B cell (primary cell): ENCODE measurements around the gene ATP5F1B. TPM values are rescaled to one million over a fixed set of nuclear protein-coding genes. Genes with fewer than 3 reads are reported as not detected.

ENCODE experiments used
- ATAC-seq: fragments of 200-7000 bp; cut with Tn5 transposase; one replicate; pipeline ENCODE4 v1.10.0; 2021; ENCODE audit warnings: low read depth, mild to moderate bottlenecking, moderate number of reproducible peaks, moderate library complexity
- CTCF ChIA-PET: fragments of 350-600 bp; sonication (Branson Sonifier 250); formaldehyde crosslinking; loops from one replicate; lab custom pipeline; 2021; ENCODE audit warnings: antibody characterized with exemption, inconsistent platforms; lab: Charles Lee
- POLR2A ChIA-PET: fragments of 350-600 bp; sonication (Branson Sonifier 250); formaldehyde crosslinking; loops from one replicate; lab custom pipeline; 2021; ENCODE audit warnings: antibody characterized with exemption; lab: Charles Lee
- DNase-seq: peaks from one replicate; pipeline ENCODE4 v3.0.0; 2013
- H2AFZ ChIP-seq: 2 replicates; pipeline ENCODE4 v1.6.1; 2012; ENCODE audit warnings: mild to moderate bottlenecking, low read depth, low read length; ENCODE audit not compliant: insufficient read depth, poor library complexity, severe bottlenecking
- H3K27ac ChIP-seq, 2 donors: 1 replicate in 1 of 2; 2 replicates in 1 of 2; pipeline ENCODE4 v1.5.1; 2012 to 2013; ENCODE audit warnings: low read length in 2 of 2, mild to moderate bottlenecking in 2 of 2, moderate library complexity in 1 of 2
- H3K27me3 ChIP-seq, 4 experiments: fragments of 200-600 bp in 1 of 4; sonication (generic) in 1 of 4; replicated peaks in 1 of 4; 1 replicate in 2 of 4; 2 replicates in 2 of 4; pipeline versions ENCODE4 v1.6.1 to v1.7.0; 2013 to 2016; ENCODE audit warnings: low read length in 3 of 4, mild to moderate bottlenecking in 2 of 4, mixed read lengths in 1 of 4, moderate library complexity in 1 of 4; ENCODE audit not compliant: insufficient read depth in 4 of 4, control insufficient read depth in 3 of 4; ENCODE audit errors: control extremely low read depth in 1 of 4
- H3K36me3 ChIP-seq, 2 experiments: replicated peaks in 1 of 2; 1 replicate in 1 of 2; 2 replicates in 1 of 2; pipeline versions ENCODE4 v1.6.1 to v1.7.1; 2013; ENCODE audit warnings: low read length in 1 of 2; ENCODE audit not compliant: insufficient read depth in 2 of 2, control insufficient read depth in 1 of 2; ENCODE audit errors: control extremely low read depth in 1 of 2, extremely low read depth in 1 of 2
- H3K4me1 ChIP-seq, 2 donors: fragments of 200-600 bp in 1 of 2; sonication (generic) in 1 of 2; 1 replicate in 1 of 2; 2 replicates in 1 of 2; pipeline versions ENCODE4 v1.5.1 to v1.6.1; 2013 to 2017; ENCODE audit warnings: low read length in 2 of 2; ENCODE audit not compliant: control insufficient read depth in 2 of 2, insufficient read depth in 2 of 2
- H3K4me2 ChIP-seq: replicated peaks from 2 replicates; pipeline ENCODE3; 2012; ENCODE audit warnings: mild to moderate bottlenecking, low read depth, low read length; ENCODE audit not compliant: poor library complexity, severe bottlenecking
- H3K4me3 ChIP-seq, 5 experiments: fragments of 200-600 bp in 1 of 5; sonication (generic) in 1 of 5; 1 replicate in 3 of 5; 2 replicates in 2 of 5; pipeline versions ENCODE4 v1.5.1 to v1.7.0; 2011 to 2016; ENCODE audit warnings: low read length in 4 of 5, mild to moderate bottlenecking in 4 of 5, low read depth in 2 of 5, control low read depth in 1 of 5, moderate library complexity in 1 of 5; ENCODE audit not compliant: insufficient read depth in 1 of 5; ENCODE audit errors: control extremely low read depth in 1 of 5, extremely low read depth in 1 of 5
- H3K79me2 ChIP-seq: fragments of 200-600 bp; sonication (generic); one replicate; pipeline ENCODE4 v1.6.0; 2016; ENCODE audit warnings: low read length; ENCODE audit not compliant: control insufficient read depth, insufficient read depth
- H3K9ac ChIP-seq: fragments of 200-600 bp; sonication (generic); 2 replicates; pipeline ENCODE4 v1.6.1; 2017; ENCODE audit warnings: mild to moderate bottlenecking, low read length, moderate library complexity
- H3K9me3 ChIP-seq, 3 donors: one replicate each; pipeline versions ENCODE4 v1.6.1 to v1.7.1; 2013; ENCODE audit warnings: low read length in 2 of 3; ENCODE audit not compliant: control insufficient read depth in 2 of 3, insufficient read depth in 1 of 3; ENCODE audit errors: control extremely low read depth in 1 of 3
- H4K20me1 ChIP-seq: 2 replicates; pipeline ENCODE4 v1.6.0; 2012; ENCODE audit warnings: mild to moderate bottlenecking, low read length; ENCODE audit not compliant: insufficient read depth, control insufficient read depth, poor library complexity, severe bottlenecking
- H3K27ac Mint-ChIP-seq: one replicate; pipeline ENCODE4 v1.8.0; 2021; ENCODE audit warnings: mixed read lengths
- H3K27me3 Mint-ChIP-seq: one replicate; pipeline ENCODE4 v1.8.0; 2021; ENCODE audit warnings: mixed read lengths
- H3K4me1 Mint-ChIP-seq: one replicate; pipeline ENCODE4 v1.8.0; 2021; ENCODE audit warnings: mixed read lengths
- H3K4me3 Mint-ChIP-seq: one replicate; pipeline ENCODE4 v1.8.0; 2021; ENCODE audit warnings: mixed read lengths
- H3K9me3 Mint-ChIP-seq: one replicate; pipeline ENCODE4 v1.8.0; 2022; ENCODE audit warnings: mixed read lengths; ENCODE audit not compliant: insufficient read depth
- EZH2 ChIP-seq: IDR thresholded peaks from 2 replicates; pipeline ENCODE4 v1.6.1; 2012; ENCODE audit warnings: borderline replicate concordance, low read depth, mild to moderate bottlenecking, moderate library complexity, low read length; ENCODE audit not compliant: insufficient read depth, poor library complexity, severe bottlenecking
- WGBS: methylation state at CpG from one replicate; pipeline ENCODE4 v1.1.5; 2013; ENCODE audit warnings: missing lambda C conversion rate; ENCODE audit not compliant: insufficient coverage; 5-methylcytosine and 5-hydroxymethylcytosine counted together
- intact Hi-C: fragments of 100-400 bp; cut with micrococcal nuclease; formaldehyde crosslinking; loops from one replicate; pipeline ENCODE4 v1.10.0; 2022
- polyA plus RNA-seq: library from polyadenylated mRNA; depleted of rRNA; stranded (reverse); fragments of >200 nt; gene quantifications from 2 replicates; pipeline ENCODE4 v1.2.3, GENCODE V29; 2012
- total RNA-seq, 2 donors: library from RNA; stranded (reverse); fragments of 120-200 nt in 1 of 2; gene quantifications; 1 replicate in 1 of 2; 2 replicates in 1 of 2; pipeline versions ENCODE4 v1.2.3 to v1.2.4, GENCODE V29; 2013 to 2022
- TF ChIP-seq, protein P1 (sequence below): fragments of 200-600 bp; IDR thresholded peaks from one replicate; pipeline ENCODE4 v1.8.0; 2022; ENCODE audit warnings: antibody characterized with exemption, mild to moderate bottlenecking

ATP5F1B gene
- total and polyA plus RNA-seq, 2 donors (not counting 1 experiment from before 2014, with no cell fraction given): 217 to 378 TPM

DNA sequence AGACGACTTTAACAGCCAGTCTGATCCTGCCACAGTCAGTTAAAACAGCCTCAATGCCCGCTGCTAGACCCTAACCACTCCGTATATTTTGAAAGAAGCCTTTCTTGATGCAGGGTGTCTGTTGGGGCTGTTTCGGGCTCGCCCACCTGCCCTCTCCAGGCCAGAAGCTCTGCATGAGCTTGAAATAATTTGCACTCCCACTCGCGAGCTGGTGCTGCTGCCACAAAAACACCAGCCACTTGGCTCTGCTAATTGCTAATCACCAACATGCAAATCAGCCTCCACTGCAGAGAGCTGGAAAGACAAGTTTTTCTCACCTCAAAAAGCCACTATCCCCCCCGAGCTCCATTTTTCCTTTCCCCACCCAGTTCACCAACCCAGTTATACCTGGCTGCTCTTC is 31.2 kb downstream of the ATP5F1B start:
- POLR2A ChIA-PET: no interaction called here
- no peak overlapping the region for H3K27ac Mint-ChIP-seq
- no peak for ATAC-seq
- Histone ChIP-seq H3K4me2 (no peak overlapping the region), H3K4me3 (no peak overlapping the region), H3K27me3 (no peaks in the 10 kb centered on the region), H3K36me3 (peaks cover 18 to 93% of the 10 kb centered on the region in 2 experiments), H3K4me1 (no peaks in the 10 kb centered on the region), H4K20me1 (peaks cover 77% of the 10 kb centered on the region), H2AFZ (no peak overlapping the region), H3K9ac (no peak overlapping the region), H3K27ac (no peak overlapping the region), H3K79me2 (peaks cover 55% of the 10 kb centered on the region), H3K9me3 (no peaks in the 10 kb centered on the region)
- peaks cover 13% of the 10 kb centered on the region for H3K4me1 Mint-ChIP-seq
- intact Hi-C loops: no loop called here
- TF ChIP-seq, protein P1, sequence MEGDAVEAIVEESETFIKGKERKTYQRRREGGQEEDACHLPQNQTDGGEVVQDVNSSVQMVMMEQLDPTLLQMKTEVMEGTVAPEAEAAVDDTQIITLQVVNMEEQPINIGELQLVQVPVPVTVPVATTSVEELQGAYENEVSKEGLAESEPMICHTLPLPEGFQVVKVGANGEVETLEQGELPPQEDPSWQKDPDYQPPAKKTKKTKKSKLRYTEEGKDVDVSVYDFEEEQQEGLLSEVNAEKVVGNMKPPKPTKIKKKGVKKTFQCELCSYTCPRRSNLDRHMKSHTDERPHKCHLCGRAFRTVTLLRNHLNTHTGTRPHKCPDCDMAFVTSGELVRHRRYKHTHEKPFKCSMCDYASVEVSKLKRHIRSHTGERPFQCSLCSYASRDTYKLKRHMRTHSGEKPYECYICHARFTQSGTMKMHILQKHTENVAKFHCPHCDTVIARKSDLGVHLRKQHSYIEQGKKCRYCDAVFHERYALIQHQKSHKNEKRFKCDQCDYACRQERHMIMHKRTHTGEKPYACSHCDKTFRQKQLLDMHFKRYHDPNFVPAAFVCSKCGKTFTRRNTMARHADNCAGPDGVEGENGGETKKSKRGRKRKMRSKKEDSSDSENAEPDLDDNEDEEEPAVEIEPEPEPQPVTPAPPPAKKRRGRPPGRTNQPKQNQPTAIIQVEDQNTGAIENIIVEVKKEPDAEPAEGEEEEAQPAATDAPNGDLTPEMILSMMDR: no peak
- CTCF ChIA-PET: interaction anchor here (0.9 to 1.2 kb wide), 2 partner anchors 13 to 41 kb away, joined by 3 read pairs; no protein-coding TSS in a partner anchor
- 88% methylated on average over 5 of the region's 8 CpGs for WGBS
- no peak overlapping the region for H3K4me3 Mint-ChIP-seq
- DNase-seq: no peak
- no peaks in the 10 kb centered on the region for H3K27me3 Mint-ChIP-seq
- H3K9me3 Mint-ChIP-seq: no peaks in the 10 kb centered on the region

DNA sequence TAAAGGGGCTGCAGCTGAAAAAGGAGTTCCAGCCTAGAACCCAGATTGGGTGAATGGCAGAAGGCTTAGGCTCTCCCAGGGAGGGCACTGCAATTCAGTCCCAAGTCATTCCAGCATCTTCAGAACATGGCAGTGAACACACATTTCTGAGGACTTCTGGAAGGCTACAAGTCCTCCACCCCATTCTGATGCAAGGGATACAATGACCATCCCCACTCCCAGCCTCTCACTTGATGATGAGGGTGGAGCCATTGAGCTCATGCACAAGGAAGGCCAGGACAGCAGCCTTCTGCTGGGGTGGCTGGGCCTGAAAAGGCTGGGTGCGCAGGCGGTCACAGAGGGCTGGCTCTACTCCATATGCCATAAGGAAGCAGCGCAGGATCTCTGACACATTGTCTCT is 41.4 kb downstream of the ATP5F1B start:
- Histone ChIP-seq H4K20me1 (peaks cover 12% of the 10 kb centered on the region), H3K9ac (no peak overlapping the region), H2AFZ (no peak overlapping the region), H3K4me2 (no peak overlapping the region), H3K27ac (no peak overlapping the region), H3K27me3 (no peaks in the 10 kb centered on the region), H3K4me1 (no peaks in the 10 kb centered on the region), H3K4me3 (no peak overlapping the region), H3K79me2 (no peaks in the 10 kb centered on the region), H3K36me3 (peaks cover 8 to 88% of the 10 kb centered on the region in 2 experiments), H3K9me3 (no peaks in the 10 kb centered on the region)
- Mint-ChIP-seq H3K27ac (no peak overlapping the region), H3K27me3 (no peaks in the 10 kb centered on the region), H3K4me1 (no peaks in the 10 kb centered on the region), H3K9me3 (no peaks in the 10 kb centered on the region), H3K4me3 (no peak overlapping the region)
- no peak for TF ChIP-seq EZH2
- TF ChIP-seq, protein P1: no peak
- DNase-seq: no peak
- 100% methylated on average over 2 of the region's 3 CpGs for WGBS
- intact Hi-C loops: no loop called here
- POLR2A ChIA-PET: no interaction called here
- ATAC-seq: no peak
- CTCF ChIA-PET: interaction anchor here (0.6 kb wide), 1 partner anchor 113 kb away, joined by 4 read pairs; no protein-coding TSS in a partner anchor
